K562 (cell line): Measurements from ENCODE around the gene SEC24C. TPM values are rescaled to one million over a fixed set of nuclear protein-coding genes. Genes with fewer than 3 reads are reported as not detected.

Experiments
- ARNT ChIP-seq, 2 experiments: fragments of 450-650 bp; IDR thresholded peaks; 2 replicates each; pipeline ENCODE4 v1.6.1; 2016; ENCODE audit warnings: mild to moderate bottlenecking in 1 of 2
- ATF1 ChIP-seq, 2 experiments: fragments of 450-650 bp in 1 of 2; IDR thresholded peaks; 2 replicates each; pipeline ENCODE4 v1.6.1; 2016; ENCODE audit warnings: missing compliant biosample characterization in 1 of 2, missing genetic modification characterization in 1 of 2
- CCAR2 ChIP-seq: fragments of 200-400 bp; formaldehyde crosslinking; IDR thresholded peaks from 2 replicates; pipeline ENCODE4 v1.6.1; 2017; ENCODE audit warnings: mild to moderate bottlenecking, low read depth, low read length
- HDAC2 ChIP-seq: fragments of 450-650 bp; IDR thresholded peaks from 2 replicates; pipeline ENCODE4 v1.6.1; 2016; ENCODE audit warnings: mild to moderate bottlenecking
- MEIS2 ChIP-seq: fragments of 450-650 bp; IDR thresholded peaks from 2 replicates; pipeline ENCODE4 v1.6.1; 2014; ENCODE audit warnings: mild to moderate bottlenecking; ENCODE audit not compliant: partially characterized antibody
- MTA1 ChIP-seq: fragments of 450-650 bp; IDR thresholded peaks from 2 replicates; pipeline ENCODE4 v1.6.1; 2017; ENCODE audit warnings: borderline replicate concordance
- SMAD4 ChIP-seq: fragments of 250-450 bp; sonication (Bioruptor Pico); conservative IDR thresholded peaks from 2 replicates; pipeline ENCODE4 v1.8.0; 2021; ENCODE audit warnings: inconsistent platforms, mild to moderate bottlenecking, moderate library complexity
- SRSF9 ChIP-seq: fragments of 200-400 bp; formaldehyde crosslinking; IDR thresholded peaks from 2 replicates; pipeline ENCODE4 v1.6.1; 2017; ENCODE audit warnings: low read depth, low read length, borderline replicate concordance
- TBL1XR1 ChIP-seq, 2 experiments: IDR thresholded peaks; 2 replicates each; pipeline ENCODE4 v1.6.1; 2012; ENCODE audit warnings: improper control_type of control experiment in 2 of 2, low read length in 2 of 2, mild to moderate bottlenecking in 1 of 2
- TSC22D4 ChIP-seq: fragments of 450-650 bp; IDR thresholded peaks from 2 replicates; pipeline ENCODE4 v1.6.1; 2016; ENCODE audit warnings: missing genetic modification characterization, missing biosample characterization, control low read depth
- ZBTB7A ChIP-seq: IDR thresholded peaks from 2 replicates; pipeline ENCODE4 v1.6.1; 2011; ENCODE audit warnings: low read depth, mild to moderate bottlenecking, low read length, moderate library complexity, borderline replicate concordance; ENCODE audit not compliant: control insufficient read depth
- ZC3H4 ChIP-seq: sonication (generic); formaldehyde crosslinking; IDR thresholded peaks from 2 replicates; pipeline ENCODE4 v1.9.0; 2021; ENCODE audit warnings: missing genetic modification reagents, borderline replicate concordance
- ZNF12 ChIP-seq: sonication (generic); formaldehyde crosslinking; IDR thresholded peaks from 2 replicates; pipeline ENCODE4 v1.4.0; 2020; ENCODE audit warnings: mild to moderate bottlenecking, missing genetic modification reagents
- ZNF408 ChIP-seq: fragments of 250-450 bp; sonication (Bioruptor Pico); IDR thresholded peaks from 2 replicates; pipeline ENCODE4 v1.4.0; 2020; ENCODE audit warnings: low read depth, mild to moderate bottlenecking, moderate library complexity
- polyA plus RNA-seq, 8 experiments: library from polyadenylated mRNA; depleted of rRNA in 4 of 8; stranded (reverse) in 5 of 8; unstranded in 3 of 8; fragments of >200 nt; fragmentation: Nextera tagmentation in 2 of 8; fragmentation: Illumina TruSeq in 1 of 8; extraction: Ambion mirVana in 2 of 8; extraction: Trizol in 1 of 8; gene quantifications; 2 replicates each; pipeline versions ENCODE4 v1.2.1 to v1.2.3, GENCODE V29; 2011 to 2014; ENCODE audit warnings: inconsistent platforms in 1 of 8, missing spikeins in 1 of 8
- total RNA-seq, 7 experiments: library from RNA; depleted of rRNA in 6 of 7; stranded (reverse); fragments of >200 nt in 6 of 7; fragmentation: Illumina TruSeq in 2 of 7; extraction: Trizol in 2 of 7; gene quantifications; 2 replicates each; pipeline versions ENCODE4 v1.2.1 to v1.2.3, GENCODE V29; 2011 to 2021; ENCODE audit warnings: low replicate concordance in 1 of 7
- TF ChIP-seq, protein P1 (sequence below), 3 experiments: fragments of 200-800 bp in 1 of 3; fragments of 250-450 bp in 1 of 3; fragments of 450-650 bp in 1 of 3; sonication (Bioruptor Pico) in 1 of 3; sonication (Bioruptor generic) in 1 of 3; formaldehyde crosslinking in 1 of 3; IDR thresholded peaks; 2 replicates each; pipeline versions ENCODE4 v1.6.1 to v1.8.0; 2016 to 2022; ENCODE audit warnings: mild to moderate bottlenecking in 2 of 3, missing genetic modification characterization in 2 of 3, missing compliant biosample characterization in 1 of 3, moderate library complexity in 1 of 3
- TF ChIP-seq, protein P2 (sequence below): fragments of 250-450 bp; sonication (Bioruptor Pico); IDR thresholded peaks from 2 replicates; pipeline ENCODE4 v1.8.0; 2022; ENCODE audit warnings: moderate library complexity, mild to moderate bottlenecking, inconsistent platforms
- TF ChIP-seq, protein P3 (sequence below): IDR thresholded peaks from 2 replicates; pipeline ENCODE4 v1.6.1; 2016; ENCODE audit warnings: missing genetic modification characterization, missing compliant biosample characterization
- TF ChIP-seq, protein P4 (sequence below): fragments of 450-650 bp; conservative IDR thresholded peaks from 2 replicates; pipeline ENCODE4 v1.6.1; 2016; ENCODE audit warnings: missing genetic modification characterization, low read depth, mild to moderate bottlenecking, control low read depth, missing compliant biosample characterization

SEC24C gene
- total and polyA plus RNA-seq, 9 of the 15 experiments (the other 6 are each of a cell fraction or from before 2014, with no cell fraction given) = 19.0 to 115 (median 70.5) TPM

DNA sequence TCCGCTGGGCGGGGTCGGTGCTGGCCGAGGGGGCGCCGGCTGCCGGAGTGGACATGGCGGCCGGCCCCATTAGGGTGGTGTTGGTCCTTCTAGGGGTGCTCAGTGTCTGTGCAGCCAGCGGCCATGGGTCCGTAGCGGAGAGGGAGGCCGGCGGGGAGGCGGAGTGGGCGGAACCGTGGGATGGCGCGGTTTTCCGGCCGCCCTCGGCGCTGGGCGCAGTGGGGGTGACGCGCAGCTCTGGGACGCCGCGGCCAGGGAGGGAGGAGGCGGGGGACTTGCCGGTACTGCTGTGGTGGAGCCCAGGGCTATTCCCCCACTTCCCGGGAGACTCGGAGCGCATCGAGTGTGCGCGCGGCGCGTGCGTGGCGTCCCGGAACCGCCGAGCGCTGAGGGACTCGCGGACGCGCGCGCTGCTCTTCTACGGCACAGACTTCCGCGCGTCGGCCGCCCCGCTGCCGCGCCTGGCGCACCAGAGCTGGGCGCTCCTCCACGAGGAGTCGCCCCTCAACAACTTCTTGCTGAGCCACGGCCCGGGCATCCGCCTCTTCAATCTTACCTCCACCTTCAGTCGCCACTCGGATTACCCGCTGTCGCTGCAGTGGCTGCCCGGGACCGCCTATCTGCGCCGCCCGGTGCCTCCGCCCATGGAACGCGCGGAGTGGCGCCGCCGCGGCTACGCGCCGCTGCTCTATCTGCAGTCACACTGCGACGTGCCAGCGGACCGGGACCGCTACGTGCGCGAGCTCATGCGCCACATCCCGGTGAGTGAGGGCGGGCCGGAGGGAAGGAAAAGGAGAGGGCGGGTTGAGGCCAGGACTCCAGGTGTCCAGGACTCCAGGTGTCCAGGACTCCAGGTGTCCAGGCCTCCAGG is 28.3 kb downstream of the SEC24C start (continued):
- TF ChIP-seq, protein P1, sequence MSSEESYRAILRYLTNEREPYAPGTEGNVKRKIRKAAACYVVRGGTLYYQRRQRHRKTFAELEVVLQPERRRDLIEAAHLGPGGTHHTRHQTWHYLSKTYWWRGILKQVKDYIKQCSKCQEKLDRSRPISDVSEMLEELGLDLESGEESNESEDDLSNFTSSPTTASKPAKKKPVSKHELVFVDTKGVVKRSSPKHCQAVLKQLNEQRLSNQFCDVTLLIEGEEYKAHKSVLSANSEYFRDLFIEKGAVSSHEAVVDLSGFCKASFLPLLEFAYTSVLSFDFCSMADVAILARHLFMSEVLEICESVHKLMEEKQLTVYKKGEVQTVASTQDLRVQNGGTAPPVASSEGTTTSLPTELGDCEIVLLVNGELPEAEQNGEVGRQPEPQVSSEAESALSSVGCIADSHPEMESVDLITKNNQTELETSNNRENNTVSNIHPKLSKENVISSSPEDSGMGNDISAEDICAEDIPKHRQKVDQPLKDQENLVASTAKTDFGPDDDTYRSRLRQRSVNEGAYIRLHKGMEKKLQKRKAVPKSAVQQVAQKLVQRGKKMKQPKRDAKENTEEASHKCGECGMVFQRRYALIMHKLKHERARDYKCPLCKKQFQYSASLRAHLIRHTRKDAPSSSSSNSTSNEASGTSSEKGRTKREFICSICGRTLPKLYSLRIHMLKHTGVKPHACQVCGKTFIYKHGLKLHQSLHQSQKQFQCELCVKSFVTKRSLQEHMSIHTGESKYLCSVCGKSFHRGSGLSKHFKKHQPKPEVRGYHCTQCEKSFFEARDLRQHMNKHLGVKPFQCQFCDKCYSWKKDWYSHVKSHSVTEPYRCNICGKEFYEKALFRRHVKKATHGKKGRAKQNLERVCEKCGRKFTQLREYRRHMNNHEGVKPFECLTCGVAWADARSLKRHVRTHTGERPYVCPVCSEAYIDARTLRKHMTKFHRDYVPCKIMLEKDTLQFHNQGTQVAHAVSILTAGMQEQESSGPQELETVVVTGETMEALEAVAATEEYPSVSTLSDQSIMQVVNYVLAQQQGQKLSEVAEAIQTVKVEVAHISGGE (CRISPR knock-in tag; IDR thresholded peaks at IDR 0.05) = peak in 2 of 3 experiments; percentile 33 to 84; a peak in 2 of 6 replicates
- TF ChIP-seq HDAC2 (no peak; the same call in 1 of the 2 replicates), MEIS2 (no peak), ZNF408 (CRISPR knock-in tag) (no peak), CCAR2 (no peak), TBL1XR1 (IDR thresholded peaks at IDR 0.05; ENCODE audit: low read length in 2 of 2) (no peak), TSC22D4 (no peak), ARNT (IDR thresholded peaks at IDR 0.05) (no peak), SRSF9 (no peak), ATF1 (CRISPR knock-in tag; IDR thresholded peaks at IDR 0.05) (peak; percentile 85), ATF1 (tag; IDR thresholded peaks at IDR 0.05) (peak; percentile 96), ZBTB7A (peak; percentile 89; the same call in 1 of the 2 replicates), ZC3H4 (CRISPR knock-in tag) (no peak), ZNF12 (CRISPR knock-in tag) (no peak; the same call in 1 of the 2 replicates), MTA1 (peak; percentile 96), SMAD4 (peak; percentile 85)
- TF ChIP-seq, protein P2, sequence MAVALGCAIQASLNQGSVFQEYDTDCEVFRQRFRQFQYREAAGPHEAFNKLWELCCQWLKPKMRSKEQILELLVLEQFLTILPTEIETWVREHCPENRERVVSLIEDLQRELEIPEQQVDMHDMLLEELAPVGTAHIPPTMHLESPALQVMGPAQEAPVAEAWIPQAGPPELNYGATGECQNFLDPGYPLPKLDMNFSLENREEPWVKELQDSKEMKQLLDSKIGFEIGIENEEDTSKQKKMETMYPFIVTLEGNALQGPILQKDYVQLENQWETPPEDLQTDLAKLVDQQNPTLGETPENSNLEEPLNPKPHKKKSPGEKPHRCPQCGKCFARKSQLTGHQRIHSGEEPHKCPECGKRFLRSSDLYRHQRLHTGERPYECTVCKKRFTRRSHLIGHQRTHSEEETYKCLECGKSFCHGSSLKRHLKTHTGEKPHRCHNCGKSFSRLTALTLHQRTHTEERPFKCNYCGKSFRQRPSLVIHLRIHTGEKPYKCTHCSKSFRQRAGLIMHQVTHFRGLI (CRISPR knock-in tag) = no peak
- TF ChIP-seq, protein P3, sequence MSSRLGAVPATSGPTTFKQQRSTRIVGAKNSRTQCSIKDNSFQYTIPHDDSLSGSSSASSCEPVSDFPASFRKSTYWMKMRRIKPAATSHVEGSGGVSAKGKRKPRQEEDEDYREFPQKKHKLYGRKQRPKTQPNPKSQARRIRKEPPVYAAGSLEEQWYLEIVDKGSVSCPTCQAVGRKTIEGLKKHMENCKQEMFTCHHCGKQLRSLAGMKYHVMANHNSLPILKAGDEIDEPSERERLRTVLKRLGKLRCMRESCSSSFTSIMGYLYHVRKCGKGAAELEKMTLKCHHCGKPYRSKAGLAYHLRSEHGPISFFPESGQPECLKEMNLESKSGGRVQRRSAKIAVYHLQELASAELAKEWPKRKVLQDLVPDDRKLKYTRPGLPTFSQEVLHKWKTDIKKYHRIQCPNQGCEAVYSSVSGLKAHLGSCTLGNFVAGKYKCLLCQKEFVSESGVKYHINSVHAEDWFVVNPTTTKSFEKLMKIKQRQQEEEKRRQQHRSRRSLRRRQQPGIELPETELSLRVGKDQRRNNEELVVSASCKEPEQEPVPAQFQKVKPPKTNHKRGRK (tag) = no peak
- TF ChIP-seq, protein P4, sequence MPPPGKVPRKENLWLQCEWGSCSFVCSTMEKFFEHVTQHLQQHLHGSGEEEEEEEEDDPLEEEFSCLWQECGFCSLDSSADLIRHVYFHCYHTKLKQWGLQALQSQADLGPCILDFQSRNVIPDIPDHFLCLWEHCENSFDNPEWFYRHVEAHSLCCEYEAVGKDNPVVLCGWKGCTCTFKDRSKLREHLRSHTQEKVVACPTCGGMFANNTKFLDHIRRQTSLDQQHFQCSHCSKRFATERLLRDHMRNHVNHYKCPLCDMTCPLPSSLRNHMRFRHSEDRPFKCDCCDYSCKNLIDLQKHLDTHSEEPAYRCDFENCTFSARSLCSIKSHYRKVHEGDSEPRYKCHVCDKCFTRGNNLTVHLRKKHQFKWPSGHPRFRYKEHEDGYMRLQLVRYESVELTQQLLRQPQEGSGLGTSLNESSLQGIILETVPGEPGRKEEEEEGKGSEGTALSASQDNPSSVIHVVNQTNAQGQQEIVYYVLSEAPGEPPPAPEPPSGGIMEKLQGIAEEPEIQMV (tag) = peak; percentile 69; the same call in 1 of the 2 replicates
